ENCODE data around the gene DNASE1. TPM values are rescaled to one million over a fixed set of nuclear protein-coding genes. Genes with fewer than 3 reads are reported as not detected.
"Not testable (repeated sequence)": the region's sequence is repeated elsewhere in the genome, so short reads cannot be mapped to it uniquely, and the experiment has no call there.

DNASE1 gene
- total and polyA plus RNA-seq, 12 donors, result 3.1 to 35.1 (median 10.9) TPM

- H3K9me3 ChIP-seq (replicated peaks in 1 of 3), result no peaks in the 10 kb centered on the region
- H3K27me3 ChIP-seq, result no peaks in the 10 kb centered on the region
- WGBS, 4 donors, result 87 to 93% (median 92%) methylated on average over 5 of the region's 5 CpGs
- no peak overlapping the region for H3K4me3 ChIP-seq
- TF ChIP-seq CTCF (IDR thresholded peaks at IDR 0.05) (no peak), POLR2A (IDR thresholded peaks at IDR 0.05) (no peak)
- intact Hi-C loops (cut with DNase I), result no loop called here
- H3K36me3 ChIP-seq (replicated peaks in 1 of 2), result no peaks in the 10 kb centered on the region
- no peak overlapping the region for H3K27ac ChIP-seq
- DNase-seq, result no peak
- H3K4me1 ChIP-seq (replicated peaks in 1 of 2), result peaks cover 12 to 16% of the 10 kb centered on the region in 2 donors
These were observed 46.4 kb upstream of the DNASE1 start for GRCh38 chr16:3608069-3608468.

DNA sequence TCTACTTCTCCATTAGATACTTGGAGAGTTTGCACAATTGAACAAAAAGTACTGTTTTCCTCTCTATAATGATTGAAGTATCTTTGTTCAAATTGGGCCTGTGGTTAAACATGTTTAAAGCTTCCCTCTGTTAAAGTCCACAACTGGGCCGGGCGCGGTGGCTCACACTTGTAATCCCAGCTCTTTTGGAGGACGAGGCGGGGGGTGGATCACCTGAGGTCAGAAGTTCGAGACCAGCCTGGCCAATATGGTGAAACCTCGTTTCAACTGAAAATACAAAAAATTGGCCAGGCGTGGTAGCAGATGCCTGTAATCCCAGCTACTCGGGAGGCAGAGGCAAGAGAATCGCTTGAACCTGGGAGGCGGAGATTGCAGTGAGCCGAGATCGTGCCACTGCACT lies 45.5 kb upstream of the DNASE1 start:
- H3K4me3 ChIP-seq; H3K27ac ChIP-seq; H3K9me3 ChIP-seq (replicated peaks in 1 of 3); H3K27me3 ChIP-seq; intact Hi-C loops (cut with DNase I); DNase-seq; H3K36me3 ChIP-seq (replicated peaks in 1 of 2): not testable (repeated sequence)
- WGBS, 4 donors, result 92 to 97% (median 94%) methylated on average over 13 of the region's 13 CpGs
- peaks cover 12 to 17% of the 10 kb centered on the region in 2 donors for H3K4me1 ChIP-seq (replicated peaks in 1 of 2)

DNA sequence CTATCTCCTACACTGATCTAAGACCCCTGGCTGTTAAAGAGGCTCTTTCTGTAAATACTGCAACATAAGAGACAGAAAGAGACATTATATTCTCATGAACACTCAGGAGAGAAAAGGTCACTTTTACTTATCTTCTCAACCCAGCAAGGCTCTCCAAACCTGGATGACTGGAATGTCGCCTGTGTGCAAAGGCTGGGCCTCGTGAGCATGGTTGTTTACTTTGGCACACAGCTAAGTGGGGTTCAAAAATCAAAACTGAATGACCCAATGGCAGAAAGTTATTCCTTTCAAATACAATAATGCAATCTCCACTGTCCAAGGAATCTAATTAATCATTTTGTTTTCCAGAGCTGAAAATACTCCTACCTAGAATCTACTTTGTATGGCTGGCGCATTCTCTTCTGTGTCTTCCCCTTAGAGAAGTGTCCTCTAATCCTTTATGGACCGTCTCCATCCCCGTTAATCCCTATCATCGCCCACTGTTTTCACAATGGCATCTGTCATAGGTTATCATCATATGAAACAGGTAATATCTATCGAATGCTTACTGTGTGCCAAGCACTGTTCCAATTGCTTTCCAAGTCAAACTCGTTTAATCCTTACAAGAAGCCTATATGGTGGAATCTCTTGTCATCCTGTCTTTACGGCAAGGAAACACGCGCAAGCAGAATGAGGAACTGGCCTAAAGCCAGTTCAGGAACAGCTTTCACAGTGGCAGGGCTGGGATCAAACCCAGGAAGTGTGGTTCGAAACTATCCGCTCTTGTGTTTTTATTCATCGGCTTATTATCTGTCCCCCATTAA lies 44.4 kb upstream of the DNASE1 start:
- no peak overlapping the region for H3K27ac ChIP-seq
- intact Hi-C loops (cut with DNase I), result no loop called here
- H3K36me3 ChIP-seq (replicated peaks in 1 of 2), result no peaks in the 10 kb centered on the region
- H3K9me3 ChIP-seq (replicated peaks in 1 of 3), result no peaks in the 10 kb centered on the region
- 69 to 73% (median 70%) methylated on average over 14 of the region's 14 CpGs for WGBS, 4 donors
- TF ChIP-seq POLR2A (IDR thresholded peaks at IDR 0.05) (no peak), CTCF (IDR thresholded peaks at IDR 0.05) (no peak)
- DNase-seq, result no peak
- H3K4me1 ChIP-seq (replicated peaks in 1 of 2), result peaks cover 12 to 17% of the 10 kb centered on the region in 2 donors
- peak overlapping the region in 1 of 4 donors; percentile 71 for H3K4me3 ChIP-seq
- H3K27me3 ChIP-seq, result no peaks in the 10 kb centered on the region

- 4 to 7% (median 5%) methylated on average over 6 to 10 of the region's 10 CpGs for WGBS, 4 donors
These were observed 43.8 kb upstream of the DNASE1 start for GRCh38 chr16:3610698-3611145.

More at GRCh38 chr16:3610698-3611145, 43.8 kb upstream of the DNASE1 start:
- Histone ChIP-seq H3K36me3 (replicated peaks in 1 of 2) (no peaks in the 10 kb centered on the region), H3K27ac (peak overlapping the region in 3 of 5 donors; percentile 58 to 67 (median 59)), H3K4me1 (replicated peaks in 1 of 2) (peaks cover 12 to 17% of the 10 kb centered on the region in 2 donors), H3K9me3 (replicated peaks in 1 of 3) (no peaks in the 10 kb centered on the region), H3K4me3 (peak overlapping the region; percentile 62 to 71 (median 67)), H3K27me3 (no peaks in the 10 kb centered on the region)
- DNase-seq, result no peak
- intact Hi-C loops (cut with DNase I), result no loop called here
- TF ChIP-seq CTCF (IDR thresholded peaks at IDR 0.05) (no peak), POLR2A (IDR thresholded peaks at IDR 0.05) (no peak)

All from adrenal gland (tissue), 12 donors.